ENCODE data around the gene MEI1.
A peak's percentile ranks its signal among the peaks of the same experiment; 100 is the strongest.
"Not testable (repeated sequence)": the region's sequence is repeated elsewhere in the genome, so short reads cannot be mapped to it uniquely, and the experiment has no call there.

Gene MEI1

DNA sequence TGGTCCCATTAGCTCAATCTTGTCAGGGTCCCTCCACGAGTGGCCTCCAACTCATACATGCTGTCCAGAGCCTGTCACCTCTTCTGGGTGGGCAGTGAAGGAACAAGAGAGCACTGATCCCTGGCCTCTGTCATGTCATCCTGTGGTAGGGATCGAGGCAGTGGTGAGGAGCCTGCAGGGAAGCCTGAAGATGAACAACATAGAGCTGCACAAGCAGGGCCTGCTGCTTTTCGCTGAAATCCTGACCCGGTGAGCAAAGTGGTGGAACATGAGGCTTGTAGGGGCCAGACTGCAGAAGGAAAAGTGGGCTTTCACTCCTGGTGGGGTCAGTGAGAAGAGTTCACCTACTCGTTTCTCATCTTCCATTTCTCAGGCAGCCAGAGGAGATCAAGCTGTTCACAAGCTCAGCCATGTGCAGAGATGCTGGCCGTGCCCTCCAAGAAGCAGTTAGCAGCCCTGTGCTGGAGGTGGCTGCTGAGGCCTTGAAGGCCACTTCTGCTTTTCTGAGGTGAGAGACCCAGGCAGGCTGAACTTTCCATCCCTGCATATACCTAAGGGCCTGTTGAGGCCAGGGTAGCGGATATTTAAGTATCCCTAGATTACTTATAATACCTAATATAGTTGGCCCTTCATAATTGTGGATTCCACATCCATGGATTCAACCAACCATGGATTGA lies 32.9 kb downstream of the MEI1 start:
- in situ Hi-C loops (cut with HindIII; ENCODE audit: low sequenced_read_pairs): no loop called here
- TF ChIP-seq, protein P1, sequence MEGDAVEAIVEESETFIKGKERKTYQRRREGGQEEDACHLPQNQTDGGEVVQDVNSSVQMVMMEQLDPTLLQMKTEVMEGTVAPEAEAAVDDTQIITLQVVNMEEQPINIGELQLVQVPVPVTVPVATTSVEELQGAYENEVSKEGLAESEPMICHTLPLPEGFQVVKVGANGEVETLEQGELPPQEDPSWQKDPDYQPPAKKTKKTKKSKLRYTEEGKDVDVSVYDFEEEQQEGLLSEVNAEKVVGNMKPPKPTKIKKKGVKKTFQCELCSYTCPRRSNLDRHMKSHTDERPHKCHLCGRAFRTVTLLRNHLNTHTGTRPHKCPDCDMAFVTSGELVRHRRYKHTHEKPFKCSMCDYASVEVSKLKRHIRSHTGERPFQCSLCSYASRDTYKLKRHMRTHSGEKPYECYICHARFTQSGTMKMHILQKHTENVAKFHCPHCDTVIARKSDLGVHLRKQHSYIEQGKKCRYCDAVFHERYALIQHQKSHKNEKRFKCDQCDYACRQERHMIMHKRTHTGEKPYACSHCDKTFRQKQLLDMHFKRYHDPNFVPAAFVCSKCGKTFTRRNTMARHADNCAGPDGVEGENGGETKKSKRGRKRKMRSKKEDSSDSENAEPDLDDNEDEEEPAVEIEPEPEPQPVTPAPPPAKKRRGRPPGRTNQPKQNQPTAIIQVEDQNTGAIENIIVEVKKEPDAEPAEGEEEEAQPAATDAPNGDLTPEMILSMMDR (IDR thresholded peaks at IDR 0.05; ENCODE audit: low read depth, low read length): no peak
- no peak for DNase-seq (ENCODE audit: low read depth, low spot score)
- no peak overlapping the region for H3K4me3 ChIP-seq (ENCODE audit: low read depth, low read length)

DNA sequence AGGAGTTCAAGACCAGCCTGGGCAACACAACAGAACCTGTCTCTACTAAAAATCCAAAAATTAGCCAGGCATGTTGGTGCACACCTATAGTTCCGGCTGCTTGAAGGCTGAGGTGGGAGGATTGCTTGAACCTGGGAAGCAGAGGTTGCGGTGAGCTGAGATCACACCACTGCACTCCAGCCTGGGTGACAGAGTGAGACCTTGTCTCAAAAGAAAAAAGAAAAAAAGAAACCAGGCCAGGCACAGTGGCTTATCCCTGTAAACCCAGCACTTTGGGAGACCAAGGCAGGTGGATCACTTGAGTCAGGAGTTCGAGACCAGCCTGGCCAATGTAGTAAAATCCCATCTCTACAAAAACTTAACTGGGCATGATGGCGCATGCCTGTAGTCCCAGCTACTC lies 33.9 kb downstream of the MEI1 start:
- DNase-seq (ENCODE audit: low read depth, low spot score); H3K4me3 ChIP-seq (ENCODE audit: low read depth, low read length); in situ Hi-C loops (cut with HindIII; ENCODE audit: low sequenced_read_pairs): not testable (repeated sequence)

DNA sequence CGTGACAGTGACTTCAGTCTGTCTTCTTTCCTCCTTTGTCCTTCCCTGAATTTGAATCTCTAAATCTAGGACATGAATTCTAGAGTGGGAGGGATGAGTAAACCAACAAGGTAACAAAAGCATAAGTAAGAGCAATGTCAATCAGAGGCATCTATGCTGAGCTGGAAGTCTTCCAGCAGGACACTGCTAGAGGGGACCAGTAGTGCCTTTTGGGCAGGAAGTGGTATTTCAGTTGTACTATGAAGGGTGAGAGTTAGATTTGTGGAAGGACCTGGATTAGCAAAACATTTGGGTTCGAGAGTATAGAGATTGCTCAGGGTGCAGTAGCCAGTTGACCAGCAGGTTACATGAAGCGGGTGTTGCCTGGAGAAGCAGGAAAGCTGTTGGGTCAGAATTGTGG lies 40.3 kb downstream of the MEI1 start:
- in situ Hi-C loops (cut with HindIII; ENCODE audit: low sequenced_read_pairs): no loop called here
- no peak for DNase-seq (ENCODE audit: low read depth, low spot score)
- TF ChIP-seq, protein P1 (IDR thresholded peaks at IDR 0.05; ENCODE audit: low read depth, low read length): no peak
- no peak overlapping the region for H3K4me3 ChIP-seq (ENCODE audit: low read depth, low read length)

DNA sequence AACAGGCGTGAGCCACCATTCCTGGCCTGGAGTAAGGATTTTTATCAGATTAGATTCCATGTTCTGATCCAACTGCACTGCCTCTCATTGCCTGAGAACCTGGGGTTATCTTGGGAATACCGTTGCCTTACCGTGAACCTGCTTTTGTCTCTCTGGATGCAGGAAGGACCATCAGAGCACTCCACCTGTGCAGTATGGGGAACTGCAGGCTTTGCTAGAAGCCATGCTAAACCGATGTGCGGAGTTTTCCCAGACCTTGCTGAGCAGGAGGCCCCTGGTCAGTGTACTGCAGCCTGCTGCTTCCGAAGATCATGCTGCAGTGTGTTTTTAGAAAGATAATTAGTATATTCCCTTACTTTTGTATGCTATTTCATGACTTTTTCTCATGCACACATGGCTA lies 43.6 kb downstream of the MEI1 start:
- H3K4me3 ChIP-seq (ENCODE audit: low read depth, low read length): no peak overlapping the region
- no peak for DNase-seq (ENCODE audit: low read depth, low spot score)
- in situ Hi-C loops (cut with HindIII; ENCODE audit: low sequenced_read_pairs): no loop called here
- TF ChIP-seq, protein P1 (IDR thresholded peaks at IDR 0.05; ENCODE audit: low read depth, low read length): no peak

DNA sequence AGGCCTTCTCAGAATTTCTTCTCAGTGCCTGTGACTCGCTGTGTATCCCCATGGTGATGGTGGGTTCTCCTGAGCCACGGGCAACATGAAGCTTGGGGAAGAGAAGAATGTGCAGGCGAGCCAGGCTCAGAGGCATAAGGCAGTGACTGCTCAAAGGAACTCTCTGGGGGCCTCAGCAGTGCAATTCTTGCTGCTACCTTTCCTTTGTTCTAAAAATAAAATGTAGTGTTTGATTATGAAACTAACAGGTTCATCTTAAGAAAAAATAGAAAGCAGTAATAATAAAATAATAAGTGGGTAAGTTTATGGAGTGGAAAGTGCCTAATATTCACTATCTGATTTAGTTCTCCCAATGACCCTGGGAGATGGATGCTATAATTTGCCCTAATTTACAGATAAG lies 46.7 kb downstream of the MEI1 start:
- in situ Hi-C loops (cut with HindIII; ENCODE audit: low sequenced_read_pairs): no loop called here
- no peak overlapping the region for H3K4me3 ChIP-seq (ENCODE audit: low read depth, low read length)
- TF ChIP-seq, protein P1 (IDR thresholded peaks at IDR 0.05; ENCODE audit: low read depth, low read length): no peak
- DNase-seq (ENCODE audit: low read depth, low spot score): no peak

DNA sequence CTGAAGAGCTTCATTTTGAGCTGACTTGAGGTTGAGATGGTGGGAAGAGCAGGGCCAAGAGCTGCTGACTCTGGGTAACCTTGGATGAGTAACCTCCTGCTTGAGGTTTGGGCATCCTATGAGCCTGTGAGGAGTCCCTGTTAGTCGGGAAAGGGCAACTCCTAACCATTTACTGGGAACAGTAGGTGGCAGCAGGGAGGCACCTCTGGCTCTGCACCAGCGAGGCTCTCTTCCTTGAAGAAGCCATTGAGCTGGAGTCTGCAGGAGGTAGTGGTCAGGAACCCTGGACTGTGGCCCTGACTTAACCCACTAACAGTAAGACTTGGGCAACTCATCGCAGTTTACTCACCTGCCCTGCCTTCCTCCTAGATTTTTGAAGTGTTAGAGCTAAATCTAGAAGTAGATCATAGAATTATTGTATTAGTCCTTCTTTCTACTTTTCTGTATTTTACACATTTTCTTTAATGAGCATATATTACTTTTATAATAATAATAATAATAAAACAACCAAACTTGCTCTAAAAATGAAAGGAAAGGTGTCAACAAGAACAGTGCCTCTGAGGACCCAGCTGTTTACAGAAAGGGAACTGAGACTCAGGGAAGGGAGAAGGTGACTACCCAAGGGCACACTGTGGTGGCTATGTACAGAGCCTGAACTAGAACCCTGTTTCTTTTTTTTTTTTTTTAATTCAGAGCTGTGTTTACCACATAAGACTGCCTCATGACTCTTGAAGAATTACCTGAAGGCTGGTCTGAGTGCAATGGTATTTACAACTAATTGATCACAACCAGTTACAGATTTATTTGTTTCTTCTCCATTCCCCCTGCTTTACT lies 47.5 kb downstream of the MEI1 start:
- in situ Hi-C loops (cut with HindIII; ENCODE audit: low sequenced_read_pairs): no loop called here
- peak; percentile 86 for DNase-seq (ENCODE audit: low read depth, low spot score)
- TF ChIP-seq, protein P1 (IDR thresholded peaks at IDR 0.05; ENCODE audit: low read depth, low read length): peak; percentile 89
- H3K4me3 ChIP-seq (ENCODE audit: low read depth, low read length): no peak overlapping the region
